ENCODE data around the gene FBXO28.

The FBXO28 gene

GRCh38 chr1:224189561-224189960 lies 75.7 kb downstream of the FBXO28 start:
- Histone ChIP-seq H3K27me3 (ENCODE audit: insufficient read depth, low read length) (no peaks in the 10 kb centered on the region), H3K27ac (ENCODE audit: low read depth, low read length) (no peak overlapping the region), H3K9ac (ENCODE audit: low read depth, low read length) (no peak overlapping the region), H3K9me3 (ENCODE audit: insufficient read depth, low read depth, low read length) (no peaks in the 10 kb centered on the region; the same call in 1 of the 2 replicates), H3K4me1 (ENCODE audit: insufficient read depth, low read length) (no peaks in the 10 kb centered on the region), H3K4me3 (ENCODE audit: low read length) (no peak overlapping the region), H3K36me3 (ENCODE audit: insufficient read depth, low read length) (peaks cover 43% of the 10 kb centered on the region)
- 97% methylated on average over 7 of the region's 7 CpGs for WGBS

- H3K36me3 ChIP-seq (ENCODE audit: insufficient read depth, low read length) = peaks cover 37% of the 10 kb centered on the region
- 90% methylated on average over 5 of the region's 5 CpGs for WGBS
- H3K4me1 ChIP-seq (ENCODE audit: insufficient read depth, low read length) = no peaks in the 10 kb centered on the region
Observed at GRCh38 chr1:224192082-224192788, 78.3 kb downstream of the FBXO28 start.

GRCh38 chr1:224193319-224193966 lies 79.5 kb downstream of the FBXO28 start:
- H3K4me3 ChIP-seq (ENCODE audit: low read length) = no peak overlapping the region
- H3K4me1 ChIP-seq (ENCODE audit: insufficient read depth, low read length) = no peaks in the 10 kb centered on the region
- no peaks in the 10 kb centered on the region for H3K27me3 ChIP-seq (ENCODE audit: insufficient read depth, low read length)
- H3K36me3 ChIP-seq (ENCODE audit: insufficient read depth, low read length) = peaks cover 35% of the 10 kb centered on the region
- H3K27ac ChIP-seq (ENCODE audit: low read depth, low read length) = no peak overlapping the region
- WGBS = 95% methylated on average over 7 of the region's 8 CpGs
- H3K9me3 ChIP-seq (ENCODE audit: insufficient read depth, low read depth, low read length) = no peaks in the 10 kb centered on the region
- no peak overlapping the region for H3K9ac ChIP-seq (ENCODE audit: low read depth, low read length)

More at GRCh38 chr1:224192082-224192788, 78.3 kb downstream of the FBXO28 start:
- Histone ChIP-seq H3K9ac (ENCODE audit: low read depth, low read length) (no peak overlapping the region), H3K4me3 (ENCODE audit: low read length) (no peak overlapping the region), H3K27me3 (ENCODE audit: insufficient read depth, low read length) (no peaks in the 10 kb centered on the region), H3K9me3 (ENCODE audit: insufficient read depth, low read depth, low read length) (no peaks in the 10 kb centered on the region; the same call in 1 of the 2 replicates), H3K27ac (ENCODE audit: low read depth, low read length) (no peak overlapping the region)

GRCh38 chr1:224196813-224197600 lies 83.1 kb downstream of the FBXO28 start:
- H3K27me3 ChIP-seq (ENCODE audit: insufficient read depth, low read length) = no peaks in the 10 kb centered on the region
- H3K9ac ChIP-seq (ENCODE audit: low read depth, low read length) = no peak overlapping the region
- WGBS = 95% methylated on average over 5 of the region's 5 CpGs
- no peaks in the 10 kb centered on the region for H3K9me3 ChIP-seq (ENCODE audit: insufficient read depth, low read depth, low read length)
- no peaks in the 10 kb centered on the region for H3K4me1 ChIP-seq (ENCODE audit: insufficient read depth, low read length)
- H3K27ac ChIP-seq (ENCODE audit: low read depth, low read length) = no peak overlapping the region
- peaks cover 17% of the 10 kb centered on the region for H3K36me3 ChIP-seq (ENCODE audit: insufficient read depth, low read length)
- H3K4me3 ChIP-seq (ENCODE audit: low read length) = no peak overlapping the region

GRCh38 chr1:224198572-224198971 lies 84.7 kb downstream of the FBXO28 start:
- H3K27me3 ChIP-seq (ENCODE audit: insufficient read depth, low read length) = no peaks in the 10 kb centered on the region
- no peak overlapping the region for H3K9ac ChIP-seq (ENCODE audit: low read depth, low read length)
- H3K36me3 ChIP-seq (ENCODE audit: insufficient read depth, low read length) = peaks cover 2% of the 10 kb centered on the region
- H3K4me3 ChIP-seq (ENCODE audit: low read length) = no peak overlapping the region
- 97% methylated on average over 4 of the region's 4 CpGs for WGBS
- H3K27ac ChIP-seq (ENCODE audit: low read depth, low read length) = no peak overlapping the region
- H3K4me1 ChIP-seq (ENCODE audit: insufficient read depth, low read length) = peaks cover 9% of the 10 kb centered on the region
- H3K9me3 ChIP-seq (ENCODE audit: insufficient read depth, low read depth, low read length) = no peaks in the 10 kb centered on the region

GRCh38 chr1:224199679-224200078 lies 85.8 kb downstream of the FBXO28 start:
- Histone ChIP-seq H3K4me1 (ENCODE audit: insufficient read depth, low read length) (peaks cover 19% of the 10 kb centered on the region), H3K36me3 (ENCODE audit: insufficient read depth, low read length) (no peaks in the 10 kb centered on the region), H3K4me3 (ENCODE audit: low read length) (no peak overlapping the region), H3K9me3 (ENCODE audit: insufficient read depth, low read depth, low read length) (no peaks in the 10 kb centered on the region), H3K27me3 (ENCODE audit: insufficient read depth, low read length) (no peaks in the 10 kb centered on the region), H3K27ac (ENCODE audit: low read depth, low read length) (no peak overlapping the region), H3K9ac (ENCODE audit: low read depth, low read length) (no peak overlapping the region)
- WGBS = 86% methylated on average over 2 of the region's 2 CpGs

- H3K9me3 ChIP-seq (ENCODE audit: insufficient read depth, low read depth, low read length) = no peaks in the 10 kb centered on the region
- H3K27ac ChIP-seq (ENCODE audit: low read depth, low read length) = no peak overlapping the region
- H3K9ac ChIP-seq (ENCODE audit: low read depth, low read length) = no peak overlapping the region
- no peaks in the 10 kb centered on the region for H3K36me3 ChIP-seq (ENCODE audit: insufficient read depth, low read length)
- H3K27me3 ChIP-seq (ENCODE audit: insufficient read depth, low read length) = no peaks in the 10 kb centered on the region
- peaks cover 28% of the 10 kb centered on the region for H3K4me1 ChIP-seq (ENCODE audit: insufficient read depth, low read length)
- WGBS = 92% methylated on average over 5 of the region's 5 CpGs
- H3K4me3 ChIP-seq (ENCODE audit: low read length) = no peak overlapping the region
Observed at GRCh38 chr1:224201383-224201782, 87.5 kb downstream of the FBXO28 start.

GRCh38 chr1:224201853-224202252 lies 87.9 kb downstream of the FBXO28 start:
- no peaks in the 10 kb centered on the region for H3K9me3 ChIP-seq (ENCODE audit: insufficient read depth, low read depth, low read length)
- no peaks in the 10 kb centered on the region for H3K36me3 ChIP-seq (ENCODE audit: insufficient read depth, low read length)
- H3K9ac ChIP-seq (ENCODE audit: low read depth, low read length) = no peak overlapping the region
- H3K27ac ChIP-seq (ENCODE audit: low read depth, low read length) = no peak overlapping the region
- H3K4me1 ChIP-seq (ENCODE audit: insufficient read depth, low read length) = peaks cover 28% of the 10 kb centered on the region
- H3K4me3 ChIP-seq (ENCODE audit: low read length) = no peak overlapping the region
- WGBS = 95% methylated on average over 4 of the region's 4 CpGs
- H3K27me3 ChIP-seq (ENCODE audit: insufficient read depth, low read length) = no peaks in the 10 kb centered on the region

- Histone ChIP-seq H3K4me3 (ENCODE audit: low read length) (no peak overlapping the region), H3K36me3 (ENCODE audit: insufficient read depth, low read length) (no peaks in the 10 kb centered on the region), H3K27ac (ENCODE audit: low read depth, low read length) (peak overlapping the region; percentile 56), H3K27me3 (ENCODE audit: insufficient read depth, low read length) (no peaks in the 10 kb centered on the region), H3K4me1 (ENCODE audit: insufficient read depth, low read length) (peaks cover 28% of the 10 kb centered on the region), H3K9me3 (ENCODE audit: insufficient read depth, low read depth, low read length) (no peaks in the 10 kb centered on the region), H3K9ac (ENCODE audit: low read depth, low read length) (no peak overlapping the region)
- WGBS = 44% methylated on average over 7 of the region's 8 CpGs
Observed at GRCh38 chr1:224203243-224204016, 89.5 kb downstream of the FBXO28 start.

- H3K27me3 ChIP-seq (ENCODE audit: insufficient read depth, low read length) = no peaks in the 10 kb centered on the region
- H3K9ac ChIP-seq (ENCODE audit: low read depth, low read length) = no peak overlapping the region
- WGBS = 73% methylated on average over 4 of the region's 4 CpGs
- no peak overlapping the region for H3K27ac ChIP-seq (ENCODE audit: low read depth, low read length)
- H3K4me1 ChIP-seq (ENCODE audit: insufficient read depth, low read length) = peaks cover 28% of the 10 kb centered on the region
- H3K4me3 ChIP-seq (ENCODE audit: low read length) = no peak overlapping the region
- no peaks in the 10 kb centered on the region for H3K9me3 ChIP-seq (ENCODE audit: insufficient read depth, low read depth, low read length)
- H3K36me3 ChIP-seq (ENCODE audit: insufficient read depth, low read length) = no peaks in the 10 kb centered on the region
Observed at GRCh38 chr1:224205438-224205840, 91.5 kb downstream of the FBXO28 start.
